GM18868 (cell line): Measurements from ENCODE around the gene ASB2.

Experiments
- ATAC-seq: cut with Tn5 transposase; IDR thresholded peaks from one replicate; pipeline ENCODE4 v1.9.1; 2021; ENCODE audit warnings: mild to moderate bottlenecking, moderate library complexity; ENCODE audit not compliant: unreplicated experiment

Gene ASB2

DNA sequence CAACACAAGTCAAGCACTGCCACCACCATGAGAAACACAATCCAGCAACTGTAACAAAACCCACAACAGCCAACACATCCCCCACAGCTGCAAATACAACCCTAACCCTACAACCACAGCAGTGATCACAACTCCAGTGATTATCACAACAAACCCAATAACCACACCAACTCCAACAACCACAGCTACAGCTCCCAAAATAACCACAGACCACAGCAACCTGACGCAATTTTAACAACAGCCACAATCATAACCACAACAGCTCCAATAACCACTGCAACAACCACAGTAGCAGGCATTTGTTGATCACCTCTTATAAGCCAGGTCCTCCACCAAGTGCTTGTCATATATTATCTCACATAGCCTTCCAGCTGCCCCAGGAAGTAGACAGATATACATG lies 91.4 kb downstream of the ASB2 start:
- no peak for ATAC-seq
